ENCODE measurements around the gene TUBGCP2. TPM values are rescaled to one million over a fixed set of nuclear protein-coding genes. Genes with fewer than 3 reads are reported as not detected.

TUBGCP2 gene
- total RNA-seq, 1 experiment from 2014 or later, result 93.7 TPM

DNA sequence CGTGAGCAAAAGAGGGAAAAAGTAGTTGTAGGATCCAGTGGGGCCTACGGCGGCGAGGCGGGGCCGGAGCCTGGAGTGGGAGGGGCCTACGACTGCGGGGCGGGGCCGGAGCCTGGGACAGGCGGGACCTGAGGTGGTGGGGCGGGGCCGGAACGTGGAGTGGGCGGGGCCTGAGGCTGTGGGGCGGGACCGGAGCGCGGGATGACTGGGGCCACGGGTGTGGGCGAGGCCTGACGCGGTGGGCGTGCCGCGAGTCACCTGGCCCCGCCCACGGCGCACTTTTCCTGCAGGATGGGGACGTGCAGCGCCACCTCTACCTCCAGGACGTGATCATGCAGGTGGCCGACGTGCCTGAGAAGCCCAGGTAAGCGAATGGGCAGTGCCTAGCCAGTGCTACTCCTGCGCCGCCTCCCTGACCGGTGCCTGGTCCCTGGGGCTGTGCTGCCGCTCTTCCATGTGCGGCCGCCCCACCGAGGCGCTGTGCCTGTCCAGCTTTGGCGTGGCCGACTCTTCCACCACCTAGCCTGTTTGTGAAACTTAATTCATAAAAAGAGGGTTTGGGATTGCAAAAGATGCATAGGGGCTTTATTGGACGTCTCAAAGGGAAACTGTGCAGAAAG, 538 bp upstream of the TUBGCP2 start:
- intact Hi-C loops (cut with micrococcal nuclease; ENCODE audit: unreplicated experiment) (no loop called here), in situ Hi-C loops (cut with HindIII; ENCODE audit: low pct_unique_long_range_greater_than_20kb, low sequenced_read_pairs) (no loop called here)
- ChIA-PET POLR2A (no interaction called here), CTCF (no interaction called here)
- ATAC-seq (peak; percentile 90), DNase-seq (ENCODE audit: low read depth, low spot score) (no peak)
- Histone ChIP-seq H3K27me3 (ENCODE audit: control insufficient read depth, insufficient read depth, low read length) (no peaks in the 10 kb centered on the region), H3K4me1 (ENCODE audit: control insufficient read depth, insufficient read depth, low read length) (peaks cover 13% of the 10 kb centered on the region; the same call in 1 of the 2 replicates), H3K9me3 (ENCODE audit: control insufficient read depth, insufficient read depth, low read depth, low read length) (no peaks in the 10 kb centered on the region), H3K36me3 (ENCODE audit: control insufficient read depth, insufficient read depth, low read length) (peaks cover 4% of the 10 kb centered on the region; the same call in 1 of the 2 replicates), H3K27ac (ENCODE audit: low read length) (peak overlapping the region; percentile 85), H3K4me3 (ENCODE audit: low read depth in 2 of 2, low read length in 2 of 2) (peak overlapping the region; percentile 90 to 97)
- TF ChIP-seq REST (IDR thresholded peaks at IDR 0.05; ENCODE audit: insufficient read depth in 1 of 2, low read depth in 2 of 2, low read length in 1 of 2) (peak in 1 of 2 experiments; percentile 22; a peak in 1 of 4 replicates), POLR2AphosphoS5 (IDR thresholded peaks at IDR 0.05; ENCODE audit: low read depth, low read length) (no peak)
- no TSS peak for BruUV-seq (replicated peaks)

DNA sequence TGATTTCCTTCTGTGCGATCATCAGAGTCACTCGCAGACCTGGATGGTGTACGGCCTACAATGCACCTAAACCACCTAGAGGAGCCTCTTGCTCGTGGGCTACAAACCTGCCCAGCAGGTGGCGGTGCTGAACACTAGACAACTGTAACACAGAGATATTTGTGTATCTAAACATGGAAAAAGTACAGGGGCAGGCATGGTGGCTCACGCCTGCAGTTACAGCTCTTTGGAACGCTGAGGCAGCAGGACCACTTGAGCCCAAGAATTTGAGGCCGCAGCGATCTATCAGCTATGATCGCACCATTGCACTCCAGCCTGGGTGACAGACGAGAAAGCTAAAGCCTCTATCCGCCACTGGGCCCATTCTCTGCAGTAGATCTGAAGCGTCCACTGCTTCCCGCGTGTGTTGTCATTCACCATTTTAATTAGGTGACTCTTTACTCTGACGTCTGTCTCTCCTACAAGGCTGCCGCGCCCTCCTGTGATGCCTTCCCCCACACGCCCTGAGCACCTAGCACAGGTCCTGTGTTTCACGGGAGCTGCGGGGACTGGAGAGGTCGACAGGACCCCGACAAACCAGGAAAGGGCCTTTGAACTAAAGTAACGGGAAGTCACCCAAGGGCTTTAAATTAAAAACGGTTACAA, 774 bp downstream of the TUBGCP2 start:
- DNase-seq (ENCODE audit: low read depth, low spot score) (no peak), ATAC-seq (peak; percentile 56)
- Histone ChIP-seq H3K9me3 (ENCODE audit: control insufficient read depth, insufficient read depth, low read depth, low read length) (no peaks in the 10 kb centered on the region), H3K27me3 (ENCODE audit: control insufficient read depth, insufficient read depth, low read length) (no peaks in the 10 kb centered on the region), H3K4me1 (ENCODE audit: control insufficient read depth, insufficient read depth, low read length) (peaks cover 13% of the 10 kb centered on the region; the same call in 1 of the 2 replicates), H3K4me3 (ENCODE audit: low read depth in 2 of 2, low read length in 2 of 2) (peak overlapping the region; percentile 90 to 97), H3K36me3 (ENCODE audit: control insufficient read depth, insufficient read depth, low read length) (peaks cover 4% of the 10 kb centered on the region; the same call in 1 of the 2 replicates), H3K27ac (ENCODE audit: low read length) (peak overlapping the region; percentile 85)
- intact Hi-C loops (cut with micrococcal nuclease; ENCODE audit: unreplicated experiment), result no loop called here
- TF ChIP-seq, protein P1, sequence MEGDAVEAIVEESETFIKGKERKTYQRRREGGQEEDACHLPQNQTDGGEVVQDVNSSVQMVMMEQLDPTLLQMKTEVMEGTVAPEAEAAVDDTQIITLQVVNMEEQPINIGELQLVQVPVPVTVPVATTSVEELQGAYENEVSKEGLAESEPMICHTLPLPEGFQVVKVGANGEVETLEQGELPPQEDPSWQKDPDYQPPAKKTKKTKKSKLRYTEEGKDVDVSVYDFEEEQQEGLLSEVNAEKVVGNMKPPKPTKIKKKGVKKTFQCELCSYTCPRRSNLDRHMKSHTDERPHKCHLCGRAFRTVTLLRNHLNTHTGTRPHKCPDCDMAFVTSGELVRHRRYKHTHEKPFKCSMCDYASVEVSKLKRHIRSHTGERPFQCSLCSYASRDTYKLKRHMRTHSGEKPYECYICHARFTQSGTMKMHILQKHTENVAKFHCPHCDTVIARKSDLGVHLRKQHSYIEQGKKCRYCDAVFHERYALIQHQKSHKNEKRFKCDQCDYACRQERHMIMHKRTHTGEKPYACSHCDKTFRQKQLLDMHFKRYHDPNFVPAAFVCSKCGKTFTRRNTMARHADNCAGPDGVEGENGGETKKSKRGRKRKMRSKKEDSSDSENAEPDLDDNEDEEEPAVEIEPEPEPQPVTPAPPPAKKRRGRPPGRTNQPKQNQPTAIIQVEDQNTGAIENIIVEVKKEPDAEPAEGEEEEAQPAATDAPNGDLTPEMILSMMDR (IDR thresholded peaks at IDR 0.05), result peak; percentile 97
- no peak for TF ChIP-seq SIN3A (IDR thresholded peaks at IDR 0.05; ENCODE audit: borderline replicate concordance, insufficient read depth, low read depth, low read length)
- no peak for TF ChIP-seq REST (IDR thresholded peaks at IDR 0.05; ENCODE audit: insufficient read depth in 1 of 2, low read depth in 2 of 2, low read length in 1 of 2)
- TF ChIP-seq TCF7L2 (IDR thresholded peaks at IDR 0.05; ENCODE audit: low read depth, low read length), result no peak
- TF ChIP-seq POLR2AphosphoS5 (IDR thresholded peaks at IDR 0.05; ENCODE audit: low read depth, low read length), result no peak
- in situ Hi-C loops (cut with HindIII; ENCODE audit: low pct_unique_long_range_greater_than_20kb, low sequenced_read_pairs), result no loop called here
- BruUV-seq (replicated peaks), result TSS peak; percentile 63
- ChIA-PET POLR2A (no interaction called here), CTCF (no interaction called here)
